Spleen (tissue), 7 donors: ENCODE data around the gene FSTL1.

ENCODE experiments used
- POLR2A ChIP-seq, 3 donors: fragments of 450-650 bp; IDR thresholded peaks; one replicate each; pipeline ENCODE4 v1.5.1; 2017; ENCODE audit warnings: antibody characterized with exemption in 3 of 3, mild to moderate bottlenecking in 1 of 3
- TF ChIP-seq, protein P1 (sequence below), 11 experiments: fragments of 200-600 bp in 7 of 11; fragments of 450-650 bp in 4 of 11; sonication (generic) in 4 of 11; IDR thresholded peaks in 8 of 11; conservative IDR thresholded peaks in 3 of 11; 1 replicate in 7 of 11; 2 replicates in 4 of 11; pipeline versions ENCODE4 v1.4.0 to v1.8.0; 2016 to 2021; ENCODE audit warnings: antibody characterized with exemption in 11 of 11, inconsistent platforms in 4 of 11, mild to moderate bottlenecking in 1 of 11
- donor health status: DM: no; HTN: no; CAD: no; lungs with moderate emphysema.
- donor health status: DM: no; HTN: no; CAD: no.
- donor health status: DM: no; HTN: no; CAD: no.

DNA sequence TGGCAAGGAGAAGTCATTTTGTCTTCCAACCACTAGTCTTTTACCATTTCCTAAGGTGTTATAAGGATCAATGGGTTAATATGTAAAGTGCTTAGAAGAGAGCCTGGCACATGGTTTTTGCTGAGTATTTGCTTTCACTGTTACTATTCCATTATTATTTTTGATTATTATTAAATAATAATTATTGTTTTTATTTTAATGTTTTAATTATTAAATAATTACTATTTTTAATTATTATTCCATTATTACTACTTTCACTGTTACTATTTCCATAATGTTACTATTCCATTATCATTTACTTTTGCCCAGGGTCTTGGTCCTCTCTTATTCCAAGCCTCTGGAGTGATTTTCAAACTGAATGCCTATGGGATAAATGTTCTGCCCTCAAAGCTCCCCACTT lies 48.5 kb downstream of the FSTL1 start:
- TF ChIP-seq, protein P1, sequence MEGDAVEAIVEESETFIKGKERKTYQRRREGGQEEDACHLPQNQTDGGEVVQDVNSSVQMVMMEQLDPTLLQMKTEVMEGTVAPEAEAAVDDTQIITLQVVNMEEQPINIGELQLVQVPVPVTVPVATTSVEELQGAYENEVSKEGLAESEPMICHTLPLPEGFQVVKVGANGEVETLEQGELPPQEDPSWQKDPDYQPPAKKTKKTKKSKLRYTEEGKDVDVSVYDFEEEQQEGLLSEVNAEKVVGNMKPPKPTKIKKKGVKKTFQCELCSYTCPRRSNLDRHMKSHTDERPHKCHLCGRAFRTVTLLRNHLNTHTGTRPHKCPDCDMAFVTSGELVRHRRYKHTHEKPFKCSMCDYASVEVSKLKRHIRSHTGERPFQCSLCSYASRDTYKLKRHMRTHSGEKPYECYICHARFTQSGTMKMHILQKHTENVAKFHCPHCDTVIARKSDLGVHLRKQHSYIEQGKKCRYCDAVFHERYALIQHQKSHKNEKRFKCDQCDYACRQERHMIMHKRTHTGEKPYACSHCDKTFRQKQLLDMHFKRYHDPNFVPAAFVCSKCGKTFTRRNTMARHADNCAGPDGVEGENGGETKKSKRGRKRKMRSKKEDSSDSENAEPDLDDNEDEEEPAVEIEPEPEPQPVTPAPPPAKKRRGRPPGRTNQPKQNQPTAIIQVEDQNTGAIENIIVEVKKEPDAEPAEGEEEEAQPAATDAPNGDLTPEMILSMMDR (IDR thresholded peaks at IDR 0.05 in 8 of 11, conservative IDR thresholded peaks at IDR 0.05 in 3 of 11) = no peak
- TF ChIP-seq POLR2A (IDR thresholded peaks at IDR 0.05) = no peak
